ENCODE data around the gene RPL19. TPM values are rescaled to one million over a fixed set of nuclear protein-coding genes. Genes with fewer than 3 reads are reported as not detected.

The RPL19 gene
- total RNA-seq, 1 donor from 2014 or later, result 1,851 TPM

GRCh38 chr17:39213852-39214251, 13.8 kb downstream of the RPL19 start:
- no peak overlapping the region for H3K27ac Mint-ChIP-seq (ENCODE audit: unreplicated experiment)

DNA sequence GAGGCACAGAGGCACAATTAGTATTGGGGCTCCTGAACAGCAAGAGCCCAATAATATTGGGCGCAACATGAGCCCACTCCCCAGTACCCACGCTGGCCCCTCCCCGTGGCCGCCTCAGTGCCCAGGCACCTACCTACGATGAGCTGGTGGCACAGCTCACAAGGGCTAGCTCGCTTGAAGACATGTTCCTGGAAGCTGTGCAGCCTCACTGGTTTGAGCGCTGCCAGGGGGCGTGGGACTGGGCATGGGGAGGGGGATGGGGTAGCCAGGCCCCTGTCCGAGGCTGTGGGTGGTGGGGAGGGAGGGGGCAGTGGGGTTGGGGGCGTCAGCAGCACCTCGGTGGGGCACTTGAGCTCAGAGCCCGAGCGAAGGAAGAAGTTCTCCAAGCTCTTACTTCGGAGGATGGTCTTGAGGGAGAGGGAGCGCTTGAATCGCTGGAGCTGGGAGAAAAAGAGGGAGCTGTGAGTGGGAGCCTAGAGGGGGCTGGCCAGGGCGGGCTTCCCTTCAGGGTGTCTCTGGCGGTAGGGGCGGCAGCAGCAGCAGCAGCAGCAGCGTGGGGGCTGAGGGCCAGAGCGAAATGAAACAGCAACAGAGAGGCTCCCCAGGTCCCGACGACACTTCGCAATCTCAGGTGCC, 17.8 kb downstream of the RPL19 start:
- Mint-ChIP-seq H3K9me3 (ENCODE audit: unreplicated experiment) (no peaks in the 10 kb centered on the region), H3K27ac (ENCODE audit: unreplicated experiment) (no peak overlapping the region), H3K4me3 (ENCODE audit: unreplicated experiment) (no peak overlapping the region), H3K4me1 (ENCODE audit: unreplicated experiment) (no peaks in the 10 kb centered on the region), H3K36me3 (ENCODE audit: low read depth, unreplicated experiment) (peaks cover 3% of the 10 kb centered on the region), H3K27me3 (ENCODE audit: unreplicated experiment) (peaks cover 25% of the 10 kb centered on the region)
- no peak for DNase-seq (ENCODE audit: low spot score)
- TF ChIP-seq CTCF (IDR thresholded peaks at IDR 0.05; ENCODE audit: unreplicated experiment), result no peak

More at GRCh38 chr17:39213852-39214251, 13.8 kb downstream of the RPL19 start:
- Mint-ChIP-seq H3K4me3 (ENCODE audit: unreplicated experiment) (no peak overlapping the region), H3K9me3 (ENCODE audit: unreplicated experiment) (no peaks in the 10 kb centered on the region), H3K27me3 (ENCODE audit: unreplicated experiment) (peaks cover 13% of the 10 kb centered on the region), H3K4me1 (ENCODE audit: unreplicated experiment) (no peaks in the 10 kb centered on the region), H3K36me3 (ENCODE audit: low read depth, unreplicated experiment) (peaks cover 3% of the 10 kb centered on the region)
- DNase-seq (ENCODE audit: low spot score), result no peak
- TF ChIP-seq CTCF (IDR thresholded peaks at IDR 0.05; ENCODE audit: unreplicated experiment), result no peak

DNA sequence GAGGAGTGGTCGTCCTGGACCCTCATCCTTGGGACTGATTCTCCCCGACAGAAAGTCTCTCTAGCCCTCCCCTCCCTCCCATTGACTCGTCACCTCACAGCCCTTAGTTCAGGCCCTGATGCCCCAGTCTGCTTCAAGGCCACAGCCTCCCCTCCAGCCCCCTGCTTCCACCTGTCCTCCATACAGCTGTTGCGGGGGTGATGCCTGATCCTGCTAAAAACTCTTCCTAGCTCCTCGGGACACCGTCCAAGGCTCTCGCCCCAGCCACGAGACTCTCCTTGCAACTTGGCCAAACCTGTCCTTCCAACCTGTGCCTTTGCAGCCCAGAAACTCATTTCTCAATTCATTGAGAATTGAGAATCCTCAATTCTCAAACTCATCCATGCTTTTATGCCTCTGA, 18.8 kb downstream of the RPL19 start:
- no peak overlapping the region for H3K27ac Mint-ChIP-seq (ENCODE audit: unreplicated experiment)
- no peak for TF ChIP-seq CTCF (IDR thresholded peaks at IDR 0.05; ENCODE audit: unreplicated experiment)
- no peaks in the 10 kb centered on the region for H3K9me3 Mint-ChIP-seq (ENCODE audit: unreplicated experiment)
- DNase-seq (ENCODE audit: low spot score), result no peak
- H3K4me3 Mint-ChIP-seq (ENCODE audit: unreplicated experiment), result no peak overlapping the region
- H3K27me3 Mint-ChIP-seq (ENCODE audit: unreplicated experiment), result peaks cover 24% of the 10 kb centered on the region
- H3K36me3 Mint-ChIP-seq (ENCODE audit: low read depth, unreplicated experiment), result peaks cover 3% of the 10 kb centered on the region
- peaks cover 2% of the 10 kb centered on the region for H3K4me1 Mint-ChIP-seq (ENCODE audit: unreplicated experiment)

- Mint-ChIP-seq H3K27me3 (ENCODE audit: unreplicated experiment) (peaks cover 27% of the 10 kb centered on the region), H3K36me3 (ENCODE audit: low read depth, unreplicated experiment) (peaks cover 3% of the 10 kb centered on the region), H3K9me3 (ENCODE audit: unreplicated experiment) (no peaks in the 10 kb centered on the region), H3K4me1 (ENCODE audit: unreplicated experiment) (peaks cover 6% of the 10 kb centered on the region), H3K4me3 (ENCODE audit: unreplicated experiment) (no peak overlapping the region), H3K27ac (ENCODE audit: unreplicated experiment) (no peak overlapping the region)
- no peak for DNase-seq (ENCODE audit: low spot score)
- no peak for TF ChIP-seq CTCF (IDR thresholded peaks at IDR 0.05; ENCODE audit: unreplicated experiment)
These were observed 19.6 kb downstream of the RPL19 start for GRCh38 chr17:39219647-39220154.

GRCh38 chr17:39221572-39221971, 21.5 kb downstream of the RPL19 start:
- no peak overlapping the region for H3K27ac Mint-ChIP-seq (ENCODE audit: unreplicated experiment)
- no peak overlapping the region for H3K4me3 Mint-ChIP-seq (ENCODE audit: unreplicated experiment)
- peaks cover 30% of the 10 kb centered on the region for H3K27me3 Mint-ChIP-seq (ENCODE audit: unreplicated experiment)
- DNase-seq (ENCODE audit: low spot score), result no peak
- no peak for TF ChIP-seq CTCF (IDR thresholded peaks at IDR 0.05; ENCODE audit: unreplicated experiment)
- H3K4me1 Mint-ChIP-seq (ENCODE audit: unreplicated experiment), result peaks cover 10% of the 10 kb centered on the region
- no peaks in the 10 kb centered on the region for H3K9me3 Mint-ChIP-seq (ENCODE audit: unreplicated experiment)
- H3K36me3 Mint-ChIP-seq (ENCODE audit: low read depth, unreplicated experiment), result no peaks in the 10 kb centered on the region

Data from endothelial cell (in vitro differentiated cells).